Stomach (tissue), 9 donors: ENCODE results near the gene JAK1. TPM values are rescaled to one million over a fixed set of nuclear protein-coding genes. Genes with fewer than 3 reads are reported as not detected.
A peak's percentile ranks its signal among the peaks of the same experiment; 100 is the strongest.

Experiments
- DNase-seq, 2 donors: peaks; one replicate each; pipeline versions ENCODE4 v3.0.0 to v3.0.0-alpha.2; 2013 to 2019
- H3K27ac ChIP-seq, 5 donors: fragments of 200-600 bp in 4 of 5; sonication (generic) in 4 of 5; one replicate each; pipeline ENCODE4 v1.5.1; 2013 to 2019; ENCODE audit warnings: mild to moderate bottlenecking in 1 of 5, moderate library complexity in 1 of 5
- H3K27me3 ChIP-seq, 3 donors: fragments of 200-600 bp; sonication (generic); one replicate each; pipeline ENCODE4 v1.5.1; 2017 to 2019; ENCODE audit warnings: mixed run types in 1 of 3
- H3K36me3 ChIP-seq, 4 donors: fragments of 200-600 bp; sonication (generic); 1 replicate in 3 of 4; 2 replicates in 1 of 4; pipeline ENCODE4 v1.5.1; 2016 to 2019
- H3K4me1 ChIP-seq, 4 donors: fragments of 200-600 bp; sonication (generic); one replicate each; pipeline ENCODE4 v1.5.1; 2016 to 2019
- H3K4me3 ChIP-seq, 4 donors: fragments of 200-600 bp; sonication (generic) in 3 of 4; one replicate each; pipeline ENCODE4 v1.5.1; 2016 to 2019; ENCODE audit warnings: mild to moderate bottlenecking in 1 of 4
- H3K9me3 ChIP-seq, 4 donors: fragments of 200-600 bp; sonication (generic); one replicate each; pipeline ENCODE4 v1.5.1; 2016 to 2019
- CTCF ChIP-seq, 7 experiments: fragments of 450-650 bp in 4 of 7; fragments of 200-600 bp in 3 of 7; sonication (generic) in 3 of 7; IDR thresholded peaks; one replicate each; pipeline ENCODE4 v1.5.1; 2016 to 2019; ENCODE audit warnings: antibody characterized with exemption in 7 of 7, control low read depth in 2 of 7, mild to moderate bottlenecking in 1 of 7
- EP300 ChIP-seq: sonication (generic); formaldehyde crosslinking; IDR thresholded peaks from one replicate; pipeline ENCODE4 v1.6.1; 2017; ENCODE audit warnings: antibody characterized with exemption
- POLR2A ChIP-seq, 4 donors: fragments of 450-650 bp; IDR thresholded peaks; one replicate each; pipeline ENCODE4 v1.6.1; 2016; ENCODE audit warnings: antibody characterized with exemption in 4 of 4, control low read depth in 2 of 4, mild to moderate bottlenecking in 1 of 4, moderate library complexity in 1 of 4
- POLR2AphosphoS5 ChIP-seq, 3 donors: sonication (generic); formaldehyde crosslinking; IDR thresholded peaks; one replicate each; pipeline ENCODE4 v1.6.1; 2016; ENCODE audit warnings: antibody characterized with exemption in 3 of 3
- WGBS, 5 donors: extraction: QIAGEN DNeasy Blood & Tissue Kit in 3 of 5; methylation state at CpG; one replicate each; pipeline versions ENCODE4 v1.1.5 to v1.1.7; 2013 to 2018; 5-methylcytosine and 5-hydroxymethylcytosine counted together
- intact Hi-C: fragments of 100-400 bp; cut with DNase I; formaldehyde crosslinking; loops from one replicate; pipeline ENCODE4 v1.15.1; 2023; ENCODE audit warnings: low total_unique reads
- polyA plus RNA-seq, 3 donors: library from polyadenylated mRNA; stranded (reverse); fragments of 200-250 nt; gene quantifications; one replicate each; pipeline ENCODE4 v1.2.3, GENCODE V29; 2013
- total RNA-seq, 5 donors: library from RNA; depleted of rRNA; stranded (reverse); fragments of >200 nt; gene quantifications; one replicate each; pipeline versions ENCODE4 v1.1.0 to v1.2.3, GENCODE V29; 2014 to 2016
- donor health status: healthy with polysubstance abuse.
- donor health status: Bipolar disorder and iron deficiency.
- donor health status: healthy.

JAK1 gene
- total and polyA plus RNA-seq, 8 donors: 21.3 to 149 (median 77.7) TPM

DNA sequence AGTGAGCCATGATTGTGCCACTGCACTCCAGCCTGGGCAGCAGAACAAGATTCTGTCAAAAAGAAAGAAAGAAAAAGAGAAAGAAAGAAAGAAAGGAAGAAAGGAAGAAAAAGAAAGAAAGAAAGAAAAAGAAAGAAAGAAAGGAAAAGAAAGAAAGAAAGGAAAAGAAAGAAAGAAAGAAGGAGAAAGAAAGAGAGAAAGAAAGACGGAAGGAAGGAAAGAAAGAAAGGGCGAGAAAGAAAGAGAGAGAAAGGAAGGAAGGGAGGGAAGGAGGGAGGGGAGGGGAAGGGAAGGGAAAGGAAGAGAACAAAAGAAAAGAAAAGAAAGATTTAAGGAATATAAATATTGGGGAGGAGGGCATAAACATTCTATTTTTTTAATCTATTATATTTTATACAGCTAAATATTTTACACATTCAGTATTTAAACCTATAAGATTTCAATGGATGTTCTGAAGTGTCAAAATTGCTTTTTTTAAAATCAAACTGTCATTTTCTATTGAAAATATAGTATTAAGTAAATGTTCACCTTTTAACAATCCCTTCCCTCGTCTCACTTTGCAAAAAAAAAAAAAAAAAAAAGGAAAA, 6.8 kb upstream of the JAK1 start:
- DNase-seq: no peak
- no peaks in the 10 kb centered on the region for H3K9me3 ChIP-seq
- H3K4me3 ChIP-seq: no peak overlapping the region
- 70 to 96% (median 86%) methylated on average over 3 of the region's 3 CpGs for WGBS, 5 donors
- H3K27me3 ChIP-seq: no peaks in the 10 kb centered on the region
- H3K4me1 ChIP-seq: no peaks in the 10 kb centered on the region
- intact Hi-C loops: no loop called here
- peaks cover 0 to 3% (median 0%) of the 10 kb centered on the region in 4 donors for H3K36me3 ChIP-seq
- TF ChIP-seq POLR2AphosphoS5 (IDR thresholded peaks at IDR 0.05): no peak
- TF ChIP-seq CTCF (IDR thresholded peaks at IDR 0.05): no peak
- no peak for TF ChIP-seq POLR2A (IDR thresholded peaks at IDR 0.05)
- no peak for TF ChIP-seq EP300
- H3K27ac ChIP-seq: no peak overlapping the region

DNA sequence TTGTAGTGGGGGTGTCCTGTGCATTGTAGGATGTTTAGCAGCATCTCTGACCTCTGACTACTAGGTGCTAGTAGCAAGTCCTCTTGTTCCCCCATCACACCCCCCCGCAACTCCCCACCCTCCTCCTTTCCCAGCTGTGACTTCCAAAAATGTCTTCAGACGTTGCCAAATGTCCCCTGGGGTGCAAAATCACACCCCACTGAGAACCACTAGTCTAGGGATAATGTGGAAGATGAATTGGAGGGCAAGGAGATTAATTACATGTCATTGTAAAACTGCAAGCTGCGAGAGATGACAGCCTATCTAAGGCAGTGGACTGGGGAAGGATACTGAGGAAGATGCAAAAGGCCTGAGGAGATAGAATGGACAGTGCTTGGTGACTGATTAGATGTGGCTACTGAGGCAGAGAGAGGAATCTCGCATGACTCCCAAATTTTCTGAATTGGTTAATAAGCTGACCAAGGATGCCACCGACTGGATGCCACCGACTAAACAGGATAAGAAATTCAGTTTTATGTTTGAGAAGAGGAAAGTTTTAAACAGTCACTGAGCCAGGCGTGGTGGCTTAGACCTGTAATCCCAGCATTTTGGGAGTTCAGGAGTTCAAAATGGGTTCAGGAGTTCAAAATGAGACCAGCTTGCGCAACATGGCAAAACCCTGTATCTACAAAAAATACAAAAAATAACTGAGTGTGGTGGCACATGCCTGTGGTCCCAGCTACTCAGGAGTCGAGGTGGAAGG, 3.1 kb upstream of the JAK1 start:
- DNase-seq: no peak
- Histone ChIP-seq H3K9me3 (no peaks in the 10 kb centered on the region), H3K36me3 (no peaks in the 10 kb centered on the region), H3K4me1 (peaks cover 5 to 17% (median 11%) of the 10 kb centered on the region in 4 donors), H3K4me3 (no peak overlapping the region), H3K27ac (no peak overlapping the region), H3K27me3 (no peaks in the 10 kb centered on the region)
- 72 to 76% (median 76%) methylated on average over 9 of the region's 9 CpGs for WGBS, 5 donors
- intact Hi-C loops: no loop called here
- TF ChIP-seq EP300 (no peak), POLR2AphosphoS5 (IDR thresholded peaks at IDR 0.05) (no peak), CTCF (IDR thresholded peaks at IDR 0.05) (no peak), POLR2A (IDR thresholded peaks at IDR 0.05) (no peak)

- peak overlapping the region in 2 of 5 donors; percentile 98 for H3K27ac ChIP-seq
Observed at GRCh38 chr1:64967381-64967780, 1.0 kb upstream of the JAK1 start.

More at GRCh38 chr1:64967381-64967780, 1.0 kb upstream of the JAK1 start:
- Histone ChIP-seq H3K4me1 (peaks cover 7 to 38% (median 23%) of the 10 kb centered on the region in 4 donors), H3K27me3 (no peaks in the 10 kb centered on the region), H3K36me3 (no peaks in the 10 kb centered on the region), H3K9me3 (no peaks in the 10 kb centered on the region), H3K4me3 (peak overlapping the region in 2 of 4 donors; percentile 88 to 99)
- DNase-seq: peak in 1 of 2 donors; percentile 41
- intact Hi-C loops: no loop called here
- TF ChIP-seq POLR2A (IDR thresholded peaks at IDR 0.05): no peak
- TF ChIP-seq EP300: no peak
- TF ChIP-seq POLR2AphosphoS5 (IDR thresholded peaks at IDR 0.05): no peak
- no peak for TF ChIP-seq CTCF (IDR thresholded peaks at IDR 0.05)
- WGBS, 5 donors: 34 to 66% (median 49%) methylated on average over 6 of the region's 6 CpGs
